ENCODE measurements around the gene ANK3.

Gene ANK3

GRCh38 chr10:60222047-60222446, 167.6 kb downstream of the ANK3 start:
- no peaks in the 10 kb centered on the region for H3K27me3 ChIP-seq (ENCODE audit: control insufficient read depth in 2 of 2, insufficient read depth in 2 of 2, low read length in 2 of 2)

GRCh38 chr10:60212195-60212594, 177.5 kb downstream of the ANK3 start:
- Histone ChIP-seq H3K27ac (ENCODE audit: low read depth in 2 of 2, low read length in 2 of 2) (no peak overlapping the region), H3K9ac (ENCODE audit: low read depth in 1 of 2, low read length in 2 of 2) (no peak overlapping the region), H3K27me3 (ENCODE audit: control insufficient read depth in 2 of 2, insufficient read depth in 2 of 2, low read length in 2 of 2) (no peaks in the 10 kb centered on the region), H3K36me3 (ENCODE audit: control insufficient read depth in 2 of 2, insufficient read depth in 2 of 2, low read length in 2 of 2) (no peaks in the 10 kb centered on the region), H3K4me3 (ENCODE audit: low read length in 2 of 2) (no peak overlapping the region), H3K9me3 (ENCODE audit: control insufficient read depth in 2 of 2, low read length in 2 of 2) (no peaks in the 10 kb centered on the region), H3K4me1 (ENCODE audit: control insufficient read depth in 2 of 2, insufficient read depth in 2 of 2, low read length in 2 of 2) (no peaks in the 10 kb centered on the region)

More at GRCh38 chr10:60222047-60222446, 167.6 kb downstream of the ANK3 start:
- no peak overlapping the region for H3K4me3 ChIP-seq (ENCODE audit: low read length in 2 of 2)
- no peaks in the 10 kb centered on the region for H3K4me1 ChIP-seq (ENCODE audit: control insufficient read depth in 2 of 2, insufficient read depth in 2 of 2, low read length in 2 of 2)
- H3K27ac ChIP-seq (ENCODE audit: low read depth in 2 of 2, low read length in 2 of 2), result no peak overlapping the region
- no peaks in the 10 kb centered on the region for H3K36me3 ChIP-seq (ENCODE audit: control insufficient read depth in 2 of 2, insufficient read depth in 2 of 2, low read length in 2 of 2)
- no peaks in the 10 kb centered on the region for H3K9me3 ChIP-seq (ENCODE audit: control insufficient read depth in 2 of 2, low read length in 2 of 2)
- no peak overlapping the region for H3K9ac ChIP-seq (ENCODE audit: low read depth in 1 of 2, low read length in 2 of 2)

DNA sequence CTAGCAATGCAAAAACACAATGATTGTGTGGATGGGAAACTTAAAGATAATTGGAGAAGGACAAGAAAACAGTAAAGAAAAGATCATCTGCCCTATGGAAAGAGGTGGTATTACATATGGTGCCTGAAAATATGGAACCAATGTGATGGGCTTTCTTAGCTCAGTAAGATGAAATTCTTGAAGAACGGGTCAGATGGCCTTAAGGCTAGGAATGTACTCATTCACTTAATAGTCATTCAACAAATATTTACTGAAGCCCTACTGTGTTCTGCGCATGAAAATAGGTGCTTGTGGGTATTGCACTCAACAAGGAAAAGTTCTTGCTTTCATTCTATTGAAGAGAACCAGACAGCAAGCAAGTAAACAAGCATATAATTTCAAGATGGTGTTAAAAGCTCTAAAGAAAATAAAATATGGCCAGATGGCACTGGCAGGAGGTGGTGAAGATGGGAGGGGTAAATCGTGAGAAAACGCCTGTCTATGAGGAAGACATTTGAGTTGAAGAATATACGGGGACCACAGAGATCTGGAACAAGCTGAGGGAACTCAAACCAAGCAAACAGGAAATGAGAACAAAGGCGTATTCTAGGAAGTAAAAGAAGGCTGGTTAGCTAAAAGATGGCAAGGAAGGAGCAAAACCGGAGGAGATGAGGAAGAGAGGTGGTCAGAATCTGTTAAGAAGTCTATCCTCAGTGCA, 179.7 kb downstream of the ANK3 start:
- Histone ChIP-seq H3K9ac (ENCODE audit: low read depth in 1 of 2, low read length in 2 of 2) (no peak overlapping the region), H3K9me3 (ENCODE audit: control insufficient read depth in 2 of 2, low read length in 2 of 2) (no peaks in the 10 kb centered on the region), H3K4me1 (ENCODE audit: control insufficient read depth in 2 of 2, insufficient read depth in 2 of 2, low read length in 2 of 2) (no peaks in the 10 kb centered on the region), H3K4me3 (ENCODE audit: low read length in 2 of 2) (no peak overlapping the region), H3K27ac (ENCODE audit: low read depth in 2 of 2, low read length in 2 of 2) (no peak overlapping the region), H3K36me3 (ENCODE audit: control insufficient read depth in 2 of 2, insufficient read depth in 2 of 2, low read length in 2 of 2) (no peaks in the 10 kb centered on the region), H3K27me3 (ENCODE audit: control insufficient read depth in 2 of 2, insufficient read depth in 2 of 2, low read length in 2 of 2) (no peaks in the 10 kb centered on the region)

- H3K27ac ChIP-seq (ENCODE audit: low read depth in 2 of 2, low read length in 2 of 2), result no peak overlapping the region
These were observed 180.9 kb downstream of the ANK3 start for GRCh38 chr10:60208676-60209269.

DNA sequence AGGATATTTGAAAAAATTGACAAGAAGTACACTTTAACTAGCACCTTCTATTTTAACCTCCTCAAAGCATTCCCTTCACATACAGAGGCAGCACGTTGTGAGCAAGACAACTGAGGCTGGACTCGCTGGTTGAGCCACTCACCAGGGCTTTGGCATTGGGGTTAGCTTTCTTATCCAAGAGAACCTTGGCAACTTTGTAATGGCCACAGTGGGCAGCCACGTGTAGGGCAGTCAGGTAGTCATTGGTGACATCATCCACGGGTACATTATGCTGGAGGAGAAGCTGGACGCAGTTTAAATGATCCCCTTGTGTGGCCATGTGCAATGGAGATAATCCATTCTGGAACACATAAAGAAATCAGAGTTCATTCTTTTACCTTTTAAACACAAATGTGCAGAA, 181.8 kb downstream of the ANK3 start:
- no peaks in the 10 kb centered on the region for H3K36me3 ChIP-seq (ENCODE audit: control insufficient read depth in 2 of 2, insufficient read depth in 2 of 2, low read length in 2 of 2)
- H3K9me3 ChIP-seq (ENCODE audit: control insufficient read depth in 2 of 2, low read length in 2 of 2), result no peaks in the 10 kb centered on the region
- no peaks in the 10 kb centered on the region for H3K27me3 ChIP-seq (ENCODE audit: control insufficient read depth in 2 of 2, insufficient read depth in 2 of 2, low read length in 2 of 2)
- no peak overlapping the region for H3K27ac ChIP-seq (ENCODE audit: low read depth in 2 of 2, low read length in 2 of 2)
- H3K9ac ChIP-seq (ENCODE audit: low read depth in 1 of 2, low read length in 2 of 2), result no peak overlapping the region
- H3K4me3 ChIP-seq (ENCODE audit: low read length in 2 of 2), result no peak overlapping the region
- no peaks in the 10 kb centered on the region for H3K4me1 ChIP-seq (ENCODE audit: control insufficient read depth in 2 of 2, insufficient read depth in 2 of 2, low read length in 2 of 2)

More at GRCh38 chr10:60208676-60209269, 180.9 kb downstream of the ANK3 start:
- Histone ChIP-seq H3K9ac (ENCODE audit: low read depth in 1 of 2, low read length in 2 of 2) (no peak overlapping the region), H3K4me3 (ENCODE audit: low read length in 2 of 2) (no peak overlapping the region), H3K27me3 (ENCODE audit: control insufficient read depth in 2 of 2, insufficient read depth in 2 of 2, low read length in 2 of 2) (no peaks in the 10 kb centered on the region), H3K36me3 (ENCODE audit: control insufficient read depth in 2 of 2, insufficient read depth in 2 of 2, low read length in 2 of 2) (no peaks in the 10 kb centered on the region), H3K4me1 (ENCODE audit: control insufficient read depth in 2 of 2, insufficient read depth in 2 of 2, low read length in 2 of 2) (no peaks in the 10 kb centered on the region), H3K9me3 (ENCODE audit: control insufficient read depth in 2 of 2, low read length in 2 of 2) (no peaks in the 10 kb centered on the region)

DNA sequence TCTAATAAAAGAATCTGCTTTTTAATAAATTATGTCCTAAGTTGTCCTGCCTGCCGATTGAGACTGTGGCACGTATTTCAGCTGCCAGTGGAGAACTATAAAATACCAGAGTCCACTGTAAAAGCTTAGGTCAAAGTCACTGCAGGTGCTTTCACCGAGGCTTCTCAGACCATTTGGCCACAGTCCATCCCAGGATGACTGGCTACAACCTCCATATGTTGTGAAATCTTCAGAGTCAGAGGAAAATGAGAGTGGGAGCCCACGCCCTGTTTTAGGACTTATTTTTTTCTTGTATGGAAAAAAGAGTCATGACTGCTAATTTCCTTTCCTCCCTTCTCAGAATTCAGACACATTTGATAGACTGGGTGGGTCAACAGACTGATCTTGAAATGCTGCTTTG, 182.9 kb downstream of the ANK3 start:
- H3K36me3 ChIP-seq (ENCODE audit: control insufficient read depth in 2 of 2, insufficient read depth in 2 of 2, low read length in 2 of 2), result no peaks in the 10 kb centered on the region
- H3K4me3 ChIP-seq (ENCODE audit: low read length in 2 of 2), result no peak overlapping the region
- H3K9ac ChIP-seq (ENCODE audit: low read depth in 1 of 2, low read length in 2 of 2), result no peak overlapping the region
- no peak overlapping the region for H3K27ac ChIP-seq (ENCODE audit: low read depth in 2 of 2, low read length in 2 of 2)
- no peaks in the 10 kb centered on the region for H3K27me3 ChIP-seq (ENCODE audit: control insufficient read depth in 2 of 2, insufficient read depth in 2 of 2, low read length in 2 of 2)
- no peaks in the 10 kb centered on the region for H3K4me1 ChIP-seq (ENCODE audit: control insufficient read depth in 2 of 2, insufficient read depth in 2 of 2, low read length in 2 of 2)
- no peaks in the 10 kb centered on the region for H3K9me3 ChIP-seq (ENCODE audit: control insufficient read depth in 2 of 2, low read length in 2 of 2)

DNA sequence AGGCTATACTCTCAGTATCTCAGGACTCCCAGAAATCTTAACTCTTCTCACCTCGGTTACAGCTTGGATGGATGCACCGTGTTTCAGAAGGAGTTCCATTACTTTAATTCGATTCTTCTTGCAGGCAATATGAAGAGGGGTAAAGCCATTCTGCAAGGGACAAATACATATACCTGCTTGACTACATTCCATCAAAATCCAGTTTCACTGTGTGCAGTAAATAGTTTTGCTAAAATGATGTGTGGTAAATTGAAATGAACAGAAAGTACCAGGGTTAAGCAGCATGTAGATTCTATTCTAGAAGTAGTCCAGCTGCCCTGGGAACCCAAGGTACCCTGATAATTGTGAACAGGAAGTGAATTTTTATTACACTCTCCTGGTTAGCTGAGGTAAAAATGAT, 183.9 kb downstream of the ANK3 start:
- no peaks in the 10 kb centered on the region for H3K9me3 ChIP-seq (ENCODE audit: control insufficient read depth in 2 of 2, low read length in 2 of 2)
- H3K4me3 ChIP-seq (ENCODE audit: low read length in 2 of 2), result no peak overlapping the region
- no peaks in the 10 kb centered on the region for H3K4me1 ChIP-seq (ENCODE audit: control insufficient read depth in 2 of 2, insufficient read depth in 2 of 2, low read length in 2 of 2)
- H3K36me3 ChIP-seq (ENCODE audit: control insufficient read depth in 2 of 2, insufficient read depth in 2 of 2, low read length in 2 of 2), result no peaks in the 10 kb centered on the region
- no peaks in the 10 kb centered on the region for H3K27me3 ChIP-seq (ENCODE audit: control insufficient read depth in 2 of 2, insufficient read depth in 2 of 2, low read length in 2 of 2)
- H3K9ac ChIP-seq (ENCODE audit: low read depth in 1 of 2, low read length in 2 of 2), result no peak overlapping the region
- no peak overlapping the region for H3K27ac ChIP-seq (ENCODE audit: low read depth in 2 of 2, low read length in 2 of 2)

DNA sequence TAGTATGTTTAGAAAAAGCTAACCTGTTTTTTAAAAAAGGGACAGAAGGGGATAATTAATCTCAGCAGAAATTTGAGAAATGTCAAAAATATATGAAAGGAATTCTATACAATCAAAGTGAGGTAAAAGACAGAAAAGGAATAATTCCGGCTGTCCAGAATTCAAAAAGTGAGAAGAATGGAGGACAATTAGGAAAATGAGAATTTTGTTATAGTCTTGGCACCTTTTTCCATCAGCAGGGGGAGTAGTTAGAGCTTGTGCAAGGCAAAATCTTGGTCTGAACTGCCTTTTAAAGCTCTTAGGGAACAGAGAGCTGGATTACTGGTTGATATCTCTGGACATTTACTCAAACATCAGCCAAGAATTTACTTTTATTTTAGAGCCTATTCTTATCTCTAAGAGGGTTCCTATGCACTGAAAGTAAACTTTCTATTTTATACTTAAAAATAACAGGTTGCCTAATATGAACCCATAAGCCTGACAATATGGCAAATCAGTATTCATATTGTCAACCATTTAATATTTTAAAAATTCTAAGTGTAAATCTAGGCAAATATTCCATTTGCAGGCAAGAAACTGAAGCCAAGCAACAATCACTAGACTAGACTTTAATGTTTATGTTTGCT, 185.6 kb downstream of the ANK3 start:
- Histone ChIP-seq H3K27me3 (ENCODE audit: control insufficient read depth in 2 of 2, insufficient read depth in 2 of 2, low read length in 2 of 2) (no peaks in the 10 kb centered on the region), H3K9me3 (ENCODE audit: control insufficient read depth in 2 of 2, low read length in 2 of 2) (no peaks in the 10 kb centered on the region), H3K4me1 (ENCODE audit: control insufficient read depth in 2 of 2, insufficient read depth in 2 of 2, low read length in 2 of 2) (no peaks in the 10 kb centered on the region), H3K9ac (ENCODE audit: low read depth in 1 of 2, low read length in 2 of 2) (no peak overlapping the region), H3K27ac (ENCODE audit: low read depth in 2 of 2, low read length in 2 of 2) (no peak overlapping the region), H3K36me3 (ENCODE audit: control insufficient read depth in 2 of 2, insufficient read depth in 2 of 2, low read length in 2 of 2) (no peaks in the 10 kb centered on the region), H3K4me3 (ENCODE audit: low read length in 2 of 2) (no peak overlapping the region)

DNA sequence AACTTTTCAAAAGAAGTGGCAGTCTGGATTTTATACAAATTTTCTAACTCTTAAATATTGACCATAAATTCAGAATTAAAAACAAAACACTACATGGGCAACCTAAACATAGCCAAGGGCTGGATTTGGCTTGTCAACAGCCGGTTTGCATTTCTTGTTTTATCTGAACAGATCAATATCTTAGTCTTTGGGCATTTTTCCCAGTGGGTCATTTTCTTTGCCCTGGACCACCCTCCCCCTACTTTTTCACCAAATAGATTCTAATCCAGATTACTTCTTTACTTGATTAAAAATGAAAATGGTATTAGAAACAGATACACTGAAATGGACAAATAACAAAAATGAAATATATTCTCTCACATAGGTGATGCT, 189.0 kb downstream of the ANK3 start:
- H3K27ac ChIP-seq (ENCODE audit: low read depth in 2 of 2, low read length in 2 of 2), result no peak overlapping the region
- no peaks in the 10 kb centered on the region for H3K27me3 ChIP-seq (ENCODE audit: control insufficient read depth in 2 of 2, insufficient read depth in 2 of 2, low read length in 2 of 2)
- H3K4me1 ChIP-seq (ENCODE audit: control insufficient read depth in 2 of 2, insufficient read depth in 2 of 2, low read length in 2 of 2), result no peaks in the 10 kb centered on the region
- peaks cover 3 to 4% of the 10 kb centered on the region in 2 donors for H3K36me3 ChIP-seq (ENCODE audit: control insufficient read depth in 2 of 2, insufficient read depth in 2 of 2, low read length in 2 of 2)
- H3K9ac ChIP-seq (ENCODE audit: low read depth in 1 of 2, low read length in 2 of 2), result no peak overlapping the region
- H3K9me3 ChIP-seq (ENCODE audit: control insufficient read depth in 2 of 2, low read length in 2 of 2), result no peaks in the 10 kb centered on the region
- no peak overlapping the region for H3K4me3 ChIP-seq (ENCODE audit: low read length in 2 of 2)

DNA sequence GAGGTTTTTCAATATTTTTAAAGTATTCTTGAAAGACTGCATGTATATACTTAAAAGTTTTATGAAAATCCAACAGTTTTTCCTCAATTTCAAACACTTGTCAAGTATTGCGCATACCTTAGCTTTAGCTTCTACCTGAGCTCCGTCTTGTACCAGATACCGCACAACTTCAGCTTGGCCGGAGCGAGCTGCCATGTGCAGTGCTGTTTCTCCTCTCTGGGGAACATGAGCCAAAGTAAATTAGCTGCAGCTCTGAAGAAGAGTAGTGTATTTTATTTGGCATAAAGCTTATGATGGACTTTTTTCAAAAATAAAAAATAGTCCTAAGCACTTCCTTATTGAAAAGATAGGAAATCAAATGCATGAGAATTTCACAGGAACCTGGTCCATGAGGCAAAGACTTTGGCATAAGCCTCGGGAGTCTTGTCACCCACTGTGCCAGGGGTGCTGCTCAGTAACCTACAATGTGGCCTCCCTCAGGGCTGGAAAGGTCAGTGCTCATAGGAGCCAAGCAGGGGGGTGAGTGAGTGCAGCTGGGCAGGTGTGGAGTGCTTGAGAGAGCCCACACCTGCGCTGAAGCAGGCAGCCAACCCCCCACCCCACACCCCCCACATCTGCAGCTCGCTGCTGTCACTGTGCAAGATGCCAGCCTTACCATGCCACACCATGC, 189.5 kb downstream of the ANK3 start:
- Histone ChIP-seq H3K4me1 (ENCODE audit: control insufficient read depth in 2 of 2, insufficient read depth in 2 of 2, low read length in 2 of 2) (no peaks in the 10 kb centered on the region), H3K36me3 (ENCODE audit: control insufficient read depth in 2 of 2, insufficient read depth in 2 of 2, low read length in 2 of 2) (peaks cover 3 to 4% of the 10 kb centered on the region in 2 donors), H3K9ac (ENCODE audit: low read depth in 1 of 2, low read length in 2 of 2) (no peak overlapping the region), H3K27ac (ENCODE audit: low read depth in 2 of 2, low read length in 2 of 2) (no peak overlapping the region), H3K9me3 (ENCODE audit: control insufficient read depth in 2 of 2, low read length in 2 of 2) (no peaks in the 10 kb centered on the region), H3K27me3 (ENCODE audit: control insufficient read depth in 2 of 2, insufficient read depth in 2 of 2, low read length in 2 of 2) (no peaks in the 10 kb centered on the region), H3K4me3 (ENCODE audit: low read length in 2 of 2) (no peak overlapping the region)
